Tibial nerve (tissue), 4 donors: ENCODE data around the gene TBRG4.

Source experiments
- EP300 ChIP-seq, 2 donors: sonication (generic); formaldehyde crosslinking; IDR thresholded peaks; one replicate each; pipeline ENCODE4 v1.6.1; 2017; ENCODE audit warnings: antibody characterized with exemption in 2 of 2, mild to moderate bottlenecking in 1 of 2
- POLR2A ChIP-seq, 2 donors: fragments of 450-650 bp; IDR thresholded peaks; one replicate each; pipeline ENCODE4 v1.6.1; 2017; ENCODE audit warnings: antibody characterized with exemption in 2 of 2, mild to moderate bottlenecking in 2 of 2, moderate library complexity in 2 of 2
- TF ChIP-seq, protein P1 (sequence below), 5 experiments: fragments of 200-600 bp in 3 of 5; fragments of 450-650 bp in 2 of 5; sonication (generic) in 3 of 5; IDR thresholded peaks; one replicate each; pipeline ENCODE4 v1.5.1; 2016 to 2019; ENCODE audit warnings: antibody characterized with exemption in 5 of 5, mild to moderate bottlenecking in 3 of 5, moderate library complexity in 2 of 5

DNA sequence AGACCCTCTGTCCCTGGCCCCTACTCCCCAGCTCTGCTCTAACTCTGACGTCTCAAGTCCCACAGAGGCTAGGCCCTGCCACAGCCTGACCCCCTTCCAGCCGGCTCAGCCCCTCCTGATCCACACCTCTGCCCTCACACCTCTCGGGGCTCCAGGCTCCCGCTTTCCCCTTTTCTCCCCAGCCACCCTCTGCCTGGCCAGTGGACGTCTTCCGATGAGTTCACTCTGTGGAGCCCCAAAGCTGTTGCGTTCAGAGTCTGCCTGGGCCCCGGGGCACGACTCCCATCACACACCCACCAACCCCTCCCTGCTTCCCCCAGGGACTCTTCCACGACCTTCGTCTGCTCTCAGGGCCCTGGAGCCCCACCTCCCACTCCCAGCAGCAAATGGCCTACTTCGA is 18.4 kb upstream of the TBRG4 start:
- TF ChIP-seq, protein P1, sequence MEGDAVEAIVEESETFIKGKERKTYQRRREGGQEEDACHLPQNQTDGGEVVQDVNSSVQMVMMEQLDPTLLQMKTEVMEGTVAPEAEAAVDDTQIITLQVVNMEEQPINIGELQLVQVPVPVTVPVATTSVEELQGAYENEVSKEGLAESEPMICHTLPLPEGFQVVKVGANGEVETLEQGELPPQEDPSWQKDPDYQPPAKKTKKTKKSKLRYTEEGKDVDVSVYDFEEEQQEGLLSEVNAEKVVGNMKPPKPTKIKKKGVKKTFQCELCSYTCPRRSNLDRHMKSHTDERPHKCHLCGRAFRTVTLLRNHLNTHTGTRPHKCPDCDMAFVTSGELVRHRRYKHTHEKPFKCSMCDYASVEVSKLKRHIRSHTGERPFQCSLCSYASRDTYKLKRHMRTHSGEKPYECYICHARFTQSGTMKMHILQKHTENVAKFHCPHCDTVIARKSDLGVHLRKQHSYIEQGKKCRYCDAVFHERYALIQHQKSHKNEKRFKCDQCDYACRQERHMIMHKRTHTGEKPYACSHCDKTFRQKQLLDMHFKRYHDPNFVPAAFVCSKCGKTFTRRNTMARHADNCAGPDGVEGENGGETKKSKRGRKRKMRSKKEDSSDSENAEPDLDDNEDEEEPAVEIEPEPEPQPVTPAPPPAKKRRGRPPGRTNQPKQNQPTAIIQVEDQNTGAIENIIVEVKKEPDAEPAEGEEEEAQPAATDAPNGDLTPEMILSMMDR (IDR thresholded peaks at IDR 0.05): no peak
- no peak for TF ChIP-seq POLR2A (IDR thresholded peaks at IDR 0.05)
- TF ChIP-seq EP300 (IDR thresholded peaks at IDR 0.05): no peak
